ENCODE results near the gene HAX1. TPM values are rescaled to one million over a fixed set of nuclear protein-coding genes. Genes with fewer than 3 reads are reported as not detected.
"Not testable (repeated sequence)": the region's sequence is repeated elsewhere in the genome, so short reads cannot be mapped to it uniquely, and the experiment has no call there.

Gene HAX1
- total RNA-seq, 4 donors from 2014 or later: 64.4 to 114 (median 103) TPM

GRCh38 chr1:154288661-154289060 is 16.2 kb downstream of the HAX1 start:
- DNase-seq (ENCODE audit: low spot score) (no peak), ATAC-seq (ENCODE audit: low FRiP score) (no peak)
- no peak for TF ChIP-seq CTCF (IDR thresholded peaks at IDR 0.05)

GRCh38 chr1:154290921-154291320 is 18.5 kb downstream of the HAX1 start:
- ATAC-seq (ENCODE audit: low FRiP score) (no peak), DNase-seq (ENCODE audit: low spot score) (no peak)
- no peak for TF ChIP-seq CTCF (IDR thresholded peaks at IDR 0.05)

GRCh38 chr1:154295408-154296235 is 23.2 kb downstream of the HAX1 start:
- TF ChIP-seq CTCF (IDR thresholded peaks at IDR 0.05): no peak
- DNase-seq (ENCODE audit: low spot score) (no peak), ATAC-seq (ENCODE audit: low FRiP score) (no peak)

GRCh38 chr1:154301582-154301981 is 29.2 kb downstream of the HAX1 start:
- DNase-seq (ENCODE audit: low spot score) (no peak), ATAC-seq (ENCODE audit: low FRiP score) (no peak)
- TF ChIP-seq CTCF (IDR thresholded peaks at IDR 0.05): no peak

GRCh38 chr1:154304664-154305337 is 32.4 kb downstream of the HAX1 start:
- TF ChIP-seq CTCF (IDR thresholded peaks at IDR 0.05): no peak
- DNase-seq (ENCODE audit: low spot score): no peak
- no peak for ATAC-seq (ENCODE audit: low FRiP score)

- DNase-seq (ENCODE audit: low spot score): no peak
- TF ChIP-seq CTCF (IDR thresholded peaks at IDR 0.05): no peak
- no peak for ATAC-seq (ENCODE audit: low FRiP score)
These were observed 33.7 kb downstream of the HAX1 start for GRCh38 chr1:154306151-154306550.

- not testable (repeated sequence) for DNase-seq (ENCODE audit: low spot score); ATAC-seq (ENCODE audit: low FRiP score)
These were observed 35.3 kb downstream of the HAX1 start for GRCh38 chr1:154307670-154308270.

GRCh38 chr1:154309136-154309535 is 36.7 kb downstream of the HAX1 start:
- not testable (repeated sequence) for ATAC-seq (ENCODE audit: low FRiP score); DNase-seq (ENCODE audit: low spot score)

- DNase-seq (ENCODE audit: low spot score); ATAC-seq (ENCODE audit: low FRiP score): not testable (repeated sequence)
These were observed 40.0 kb downstream of the HAX1 start for GRCh38 chr1:154312229-154313065.
